OCI-LY1 (cell line): Measurements from ENCODE around the gene ARHGEF10L.

Source experiments
- EZH2 ChIP-seq: fragments of 200-600 bp; sonication (generic), shearing (Covaris generic); IDR thresholded peaks from 2 replicates; pipeline ENCODE4 v1.8.0; 2017; ENCODE audit warnings: borderline replicate concordance, mixed run types, mild to moderate bottlenecking, antibody characterized with exemption, low read length, moderate library complexity, mixed read lengths
- TF ChIP-seq, protein P1 (sequence below): fragments of 200-600 bp; sonication (generic), shearing (Covaris generic); IDR thresholded peaks from 2 replicates; pipeline ENCODE4 v1.5.1; 2017; ENCODE audit warnings: mild to moderate bottlenecking, antibody characterized with exemption, low read length, moderate library complexity, mixed read lengths

DNA sequence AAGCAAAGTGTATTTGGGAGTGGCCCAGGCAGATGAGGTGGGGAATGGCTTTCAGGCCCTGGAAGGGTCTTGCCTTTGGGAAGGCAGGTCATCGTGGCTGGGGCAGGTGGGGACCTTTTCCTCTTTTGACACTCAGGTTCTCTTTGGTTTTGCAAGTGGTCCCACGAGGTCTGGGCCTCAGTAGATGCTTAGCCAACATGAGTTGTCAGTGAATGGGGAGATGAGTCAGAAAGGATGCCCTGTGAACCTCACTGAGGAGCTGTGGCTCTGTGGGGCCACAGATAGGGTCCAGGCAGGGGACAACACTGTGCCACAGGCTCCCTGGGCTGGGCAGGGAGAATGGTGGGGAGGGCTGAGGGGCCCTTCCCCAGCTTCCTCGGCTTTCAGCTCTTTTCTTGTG lies 19.0 kb downstream of the ARHGEF10L start:
- TF ChIP-seq EZH2 = no peak
- TF ChIP-seq, protein P1, sequence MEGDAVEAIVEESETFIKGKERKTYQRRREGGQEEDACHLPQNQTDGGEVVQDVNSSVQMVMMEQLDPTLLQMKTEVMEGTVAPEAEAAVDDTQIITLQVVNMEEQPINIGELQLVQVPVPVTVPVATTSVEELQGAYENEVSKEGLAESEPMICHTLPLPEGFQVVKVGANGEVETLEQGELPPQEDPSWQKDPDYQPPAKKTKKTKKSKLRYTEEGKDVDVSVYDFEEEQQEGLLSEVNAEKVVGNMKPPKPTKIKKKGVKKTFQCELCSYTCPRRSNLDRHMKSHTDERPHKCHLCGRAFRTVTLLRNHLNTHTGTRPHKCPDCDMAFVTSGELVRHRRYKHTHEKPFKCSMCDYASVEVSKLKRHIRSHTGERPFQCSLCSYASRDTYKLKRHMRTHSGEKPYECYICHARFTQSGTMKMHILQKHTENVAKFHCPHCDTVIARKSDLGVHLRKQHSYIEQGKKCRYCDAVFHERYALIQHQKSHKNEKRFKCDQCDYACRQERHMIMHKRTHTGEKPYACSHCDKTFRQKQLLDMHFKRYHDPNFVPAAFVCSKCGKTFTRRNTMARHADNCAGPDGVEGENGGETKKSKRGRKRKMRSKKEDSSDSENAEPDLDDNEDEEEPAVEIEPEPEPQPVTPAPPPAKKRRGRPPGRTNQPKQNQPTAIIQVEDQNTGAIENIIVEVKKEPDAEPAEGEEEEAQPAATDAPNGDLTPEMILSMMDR = no peak
